Activated CD4-positive, alpha-beta T cell treated with anti-CD3 and anti-CD28 coated beads, Interleukin-2, amount 10 ng/mL, durations not matched to agents 7 days and 5 days (primary cell): ENCODE measurements around the gene MFAP2. TPM values are rescaled to one million over a fixed set of nuclear protein-coding genes. Genes with fewer than 3 reads are reported as not detected.
A peak's percentile ranks its signal among the peaks of the same experiment; 100 is the strongest.

ENCODE experiments used
- CTCF ChIA-PET: fragments of 350-600 bp; sonication (Branson Sonifier 250); formaldehyde crosslinking; loops from one replicate; lab custom pipeline; 2021; ENCODE audit warnings: antibody characterized with exemption; lab: Charles Lee
- POLR2A ChIA-PET: fragments of 350-600 bp; sonication (Branson Sonifier 250); formaldehyde crosslinking; loops from one replicate; lab custom pipeline; 2021; ENCODE audit warnings: antibody characterized with exemption; lab: Charles Lee
- DNase-seq: peaks from one replicate; pipeline ENCODE4 v3.0.0-alpha.2; 2020
- H3K27ac Mint-ChIP-seq: one replicate; pipeline ENCODE4 v1.8.0; 2021; ENCODE audit warnings: mild to moderate bottlenecking, moderate library complexity, mixed read lengths
- H3K27me3 Mint-ChIP-seq: one replicate; pipeline ENCODE4 v1.8.0; 2021; ENCODE audit warnings: mixed read lengths
- H3K36me3 Mint-ChIP-seq: one replicate; pipeline ENCODE4 v1.8.0; 2021; ENCODE audit warnings: low read depth, mixed read lengths
- H3K4me1 Mint-ChIP-seq: one replicate; pipeline ENCODE4 v1.8.0; 2021; ENCODE audit warnings: mixed read lengths
- H3K4me3 Mint-ChIP-seq: one replicate; pipeline ENCODE4 v1.8.0; 2021; ENCODE audit warnings: mild to moderate bottlenecking, moderate library complexity, mixed read lengths
- H3K9me3 Mint-ChIP-seq: one replicate; pipeline ENCODE4 v1.8.0; 2021; ENCODE audit warnings: mixed read lengths
- total RNA-seq, 2 experiments: library from RNA; stranded (reverse); gene quantifications; one replicate each; pipeline ENCODE4 v1.2.3, GENCODE V29; 2021

MFAP2 gene
- total RNA-seq, 2 experiments from 2014 or later, result not detected

- DNase-seq, result no peak
- no peaks in the 10 kb centered on the region for H3K36me3 Mint-ChIP-seq
- H3K4me3 Mint-ChIP-seq, result no peak overlapping the region
- H3K4me1 Mint-ChIP-seq, result no peaks in the 10 kb centered on the region
- CTCF ChIA-PET, result interaction anchor here (0.9 to 1.9 kb wide), 3 partner anchors 10 to 26 kb away, joined by 3 to 8 read pairs (median 5); no protein-coding TSS in a partner anchor
- POLR2A ChIA-PET, result no interaction called here
- peaks cover 13% of the 10 kb centered on the region for H3K27me3 Mint-ChIP-seq
- no peaks in the 10 kb centered on the region for H3K9me3 Mint-ChIP-seq
- no peak overlapping the region for H3K27ac Mint-ChIP-seq
These were observed 6.1 kb upstream of the MFAP2 start for GRCh38 chr1:16986560-16986959.

- H3K27me3 Mint-ChIP-seq, result peaks cover 17% of the 10 kb centered on the region
- peaks cover 1% of the 10 kb centered on the region for H3K4me1 Mint-ChIP-seq
- H3K9me3 Mint-ChIP-seq, result no peaks in the 10 kb centered on the region
- ChIA-PET CTCF (interaction anchor here (0.6 to 1.9 kb wide), 4 partner anchors 10 to 26 kb away, joined by 3 to 8 read pairs (median 4); no protein-coding TSS in a partner anchor), POLR2A (no interaction called here)
- no peak overlapping the region for H3K4me3 Mint-ChIP-seq
- H3K36me3 Mint-ChIP-seq, result no peaks in the 10 kb centered on the region
- H3K27ac Mint-ChIP-seq, result no peak overlapping the region
- DNase-seq, result no peak
These were observed 5.7 kb upstream of the MFAP2 start for GRCh38 chr1:16986113-16986512.

GRCh38 chr1:16984717-16985116 is 4.3 kb upstream of the MFAP2 start:
- H3K9me3 Mint-ChIP-seq, result no peaks in the 10 kb centered on the region
- peaks cover 6% of the 10 kb centered on the region for H3K4me1 Mint-ChIP-seq
- H3K27me3 Mint-ChIP-seq, result peaks cover 27% of the 10 kb centered on the region
- POLR2A ChIA-PET, result no interaction called here
- H3K27ac Mint-ChIP-seq, result no peak overlapping the region
- no peaks in the 10 kb centered on the region for H3K36me3 Mint-ChIP-seq
- DNase-seq, result no peak
- H3K4me3 Mint-ChIP-seq, result no peak overlapping the region
- CTCF ChIA-PET, result interaction anchor here (0.5 to 1.7 kb wide), 2 partner anchors 15 to 373 kb away, joined by 4 to 5 read pairs; no protein-coding TSS in a partner anchor

- Mint-ChIP-seq H3K27me3 (peaks cover 31% of the 10 kb centered on the region), H3K36me3 (no peaks in the 10 kb centered on the region), H3K4me1 (peaks cover 6% of the 10 kb centered on the region), H3K9me3 (no peaks in the 10 kb centered on the region), H3K4me3 (no peak overlapping the region), H3K27ac (no peak overlapping the region)
- no peak for DNase-seq
- ChIA-PET POLR2A (no interaction called here), CTCF (interaction anchor here (0.6 kb wide), 1 partner anchor 35 kb away, joined by 4 read pairs; no protein-coding TSS in a partner anchor)
These were observed 3.2 kb upstream of the MFAP2 start for GRCh38 chr1:16983649-16984048.

GRCh38 chr1:16982902-16983301 is 2.5 kb upstream of the MFAP2 start:
- DNase-seq, result no peak
- Mint-ChIP-seq H3K27ac (no peak overlapping the region), H3K27me3 (peaks cover 31% of the 10 kb centered on the region), H3K4me1 (peaks cover 6% of the 10 kb centered on the region), H3K36me3 (no peaks in the 10 kb centered on the region), H3K4me3 (no peak overlapping the region), H3K9me3 (no peaks in the 10 kb centered on the region)
- POLR2A ChIA-PET, result no interaction called here
- CTCF ChIA-PET, result interaction anchor here (0.6 to 0.7 kb wide), 2 partner anchors 35 to 1486 kb away, joined by 3 to 4 read pairs; no protein-coding TSS in a partner anchor

- H3K4me3 Mint-ChIP-seq, result peak overlapping the region; percentile 60
- no peak for DNase-seq
- POLR2A ChIA-PET, result no interaction called here
- no peaks in the 10 kb centered on the region for H3K9me3 Mint-ChIP-seq
- CTCF ChIA-PET, result no interaction called here
- no peak overlapping the region for H3K27ac Mint-ChIP-seq
- peaks cover 31% of the 10 kb centered on the region for H3K27me3 Mint-ChIP-seq
- H3K4me1 Mint-ChIP-seq, result peaks cover 6% of the 10 kb centered on the region
- no peaks in the 10 kb centered on the region for H3K36me3 Mint-ChIP-seq
These were observed 939 bp upstream of the MFAP2 start for GRCh38 chr1:16981269-16981849.

GRCh38 chr1:16979475-16980327 is 719 bp downstream of the MFAP2 start:
- H3K4me3 Mint-ChIP-seq, result no peak overlapping the region
- POLR2A ChIA-PET, result no interaction called here

GRCh38 chr1:16978567-16979474 is 1.6 kb downstream of the MFAP2 start:
- Mint-ChIP-seq H3K36me3 (no peaks in the 10 kb centered on the region), H3K27me3 (peaks cover 31% of the 10 kb centered on the region), H3K4me3 (no peak overlapping the region), H3K27ac (no peak overlapping the region), H3K9me3 (no peaks in the 10 kb centered on the region), H3K4me1 (peaks cover 6% of the 10 kb centered on the region)
- ChIA-PET POLR2A (no interaction called here), CTCF (interaction anchor here (0.9 to 1.2 kb wide), 2 partner anchors 18 to 25 kb away, joined by 3 to 5 read pairs; no protein-coding TSS in a partner anchor)
- no peak for DNase-seq

More at GRCh38 chr1:16979475-16980327, 719 bp downstream of the MFAP2 start:
- Mint-ChIP-seq H3K9me3 (no peaks in the 10 kb centered on the region), H3K27me3 (peaks cover 31% of the 10 kb centered on the region), H3K4me1 (peaks cover 6% of the 10 kb centered on the region), H3K27ac (no peak overlapping the region), H3K36me3 (no peaks in the 10 kb centered on the region)
- no peak for DNase-seq
- CTCF ChIA-PET, result interaction anchor here (0.6 to 1.7 kb wide), 3 partner anchors 13 to 316 kb away, joined by 3 to 5 read pairs (median 4); no protein-coding TSS in a partner anchor

GRCh38 chr1:16978139-16978538 is 2.3 kb downstream of the MFAP2 start:
- no peak for DNase-seq
- no peak overlapping the region for H3K27ac Mint-ChIP-seq
- H3K4me1 Mint-ChIP-seq, result peaks cover 6% of the 10 kb centered on the region
- no peaks in the 10 kb centered on the region for H3K9me3 Mint-ChIP-seq
- no peaks in the 10 kb centered on the region for H3K36me3 Mint-ChIP-seq
- CTCF ChIA-PET, result interaction anchor here (0.9 to 1.2 kb wide), 3 partner anchors 11 to 26 kb away, joined by 3 to 5 read pairs (median 3); no protein-coding TSS in a partner anchor
- H3K4me3 Mint-ChIP-seq, result no peak overlapping the region
- peaks cover 27% of the 10 kb centered on the region for H3K27me3 Mint-ChIP-seq
- POLR2A ChIA-PET, result no interaction called here

- ChIA-PET POLR2A (no interaction called here), CTCF (interaction anchor here (1.1 to 1.2 kb wide), 2 partner anchors 10 to 16 kb away, joined by 3 to 5 read pairs; no protein-coding TSS in a partner anchor)
- DNase-seq, result no peak
- Mint-ChIP-seq H3K27me3 (peaks cover 25% of the 10 kb centered on the region), H3K27ac (no peak overlapping the region), H3K4me3 (no peak overlapping the region), H3K9me3 (no peaks in the 10 kb centered on the region), H3K4me1 (peaks cover 6% of the 10 kb centered on the region), H3K36me3 (no peaks in the 10 kb centered on the region)
These were observed 3.0 kb downstream of the MFAP2 start for GRCh38 chr1:16977377-16977776.

GRCh38 chr1:16976966-16977365 is 3.5 kb downstream of the MFAP2 start:
- peaks cover 6% of the 10 kb centered on the region for H3K4me1 Mint-ChIP-seq
- POLR2A ChIA-PET, result no interaction called here
- no peak for DNase-seq
- no peaks in the 10 kb centered on the region for H3K36me3 Mint-ChIP-seq
- H3K27ac Mint-ChIP-seq, result no peak overlapping the region
- no peaks in the 10 kb centered on the region for H3K9me3 Mint-ChIP-seq
- peaks cover 21% of the 10 kb centered on the region for H3K27me3 Mint-ChIP-seq
- CTCF ChIA-PET, result interaction anchor here (0.9 to 1.0 kb wide), 2 partner anchors 10 to 17 kb away, joined by 3 to 4 read pairs; no protein-coding TSS in a partner anchor
- H3K4me3 Mint-ChIP-seq, result no peak overlapping the region

- H3K27me3 Mint-ChIP-seq, result peaks cover 11% of the 10 kb centered on the region
- H3K27ac Mint-ChIP-seq, result no peak overlapping the region
- no peaks in the 10 kb centered on the region for H3K9me3 Mint-ChIP-seq
- DNase-seq, result no peak
- POLR2A ChIA-PET, result no interaction called here
- H3K4me3 Mint-ChIP-seq, result no peak overlapping the region
- peaks cover 2% of the 10 kb centered on the region for H3K4me1 Mint-ChIP-seq
- H3K36me3 Mint-ChIP-seq, result no peaks in the 10 kb centered on the region
- CTCF ChIA-PET, result interaction anchor here (0.9 to 1.2 kb wide), 3 partner anchors 9 to 16 kb away, joined by 3 to 4 read pairs (median 3); no protein-coding TSS in a partner anchor
These were observed 4.6 kb downstream of the MFAP2 start for GRCh38 chr1:16975838-16976237.
